ENCODE measurements around the gene CEP112.

Gene CEP112

DNA sequence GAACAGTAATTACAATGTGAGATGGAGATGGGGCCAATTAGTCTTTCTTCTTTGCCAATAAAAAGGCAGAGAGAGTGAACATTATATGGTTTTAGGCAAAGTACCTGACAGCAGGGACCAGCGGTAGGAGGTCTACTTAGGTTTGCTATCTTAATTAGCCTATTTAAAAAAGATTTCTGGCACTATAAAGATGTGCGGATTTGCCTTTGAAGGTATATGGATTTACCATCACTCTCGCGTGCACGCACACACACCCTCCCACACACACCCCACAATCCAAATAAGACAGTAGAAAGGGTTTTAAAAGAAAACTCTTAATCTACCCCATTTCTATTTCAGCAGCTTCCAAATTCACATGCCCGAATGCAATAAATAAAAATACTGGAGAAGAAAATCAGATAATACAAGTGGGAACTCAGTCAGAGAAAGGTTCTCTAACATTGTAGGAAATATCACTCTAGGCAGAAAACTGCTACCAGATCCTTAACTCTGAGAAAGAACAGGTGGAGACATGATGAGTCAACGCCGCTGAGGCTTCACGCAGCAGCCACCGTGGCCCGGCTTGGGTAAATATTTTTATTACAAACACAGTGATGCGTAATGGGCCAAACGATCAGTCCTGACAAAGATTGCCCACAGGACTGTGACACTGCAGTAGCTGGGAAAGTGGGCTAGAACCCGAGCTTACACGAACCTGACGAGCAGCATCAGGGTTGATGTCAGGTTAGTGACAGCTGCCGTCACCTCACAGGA is 563.9 kb downstream of the CEP112 start:
- no peak for DNase-seq

DNA sequence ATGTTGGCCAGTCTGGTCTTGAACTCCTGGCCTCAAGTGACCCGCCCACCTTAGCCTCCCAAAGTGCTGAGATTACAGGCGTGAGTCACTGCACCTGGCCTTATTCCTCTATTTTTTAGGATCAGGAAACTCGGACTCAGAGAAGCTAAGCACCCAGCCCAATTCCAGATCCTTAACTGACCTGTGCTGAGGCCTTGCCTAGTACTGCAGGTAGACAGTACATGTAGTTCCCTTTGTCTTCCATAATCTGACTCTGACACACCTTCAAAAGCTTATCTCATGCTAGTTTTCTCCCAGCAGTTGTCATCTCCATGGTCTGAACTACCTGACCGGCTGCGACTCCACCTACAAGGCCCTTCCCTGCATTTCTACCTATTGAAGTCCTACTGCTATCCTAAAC is 564.8 kb downstream of the CEP112 start:
- no peak for DNase-seq

GRCh38 chr17:65626451-65626850 is 565.5 kb downstream of the CEP112 start:
- DNase-seq, result no peak

DNA sequence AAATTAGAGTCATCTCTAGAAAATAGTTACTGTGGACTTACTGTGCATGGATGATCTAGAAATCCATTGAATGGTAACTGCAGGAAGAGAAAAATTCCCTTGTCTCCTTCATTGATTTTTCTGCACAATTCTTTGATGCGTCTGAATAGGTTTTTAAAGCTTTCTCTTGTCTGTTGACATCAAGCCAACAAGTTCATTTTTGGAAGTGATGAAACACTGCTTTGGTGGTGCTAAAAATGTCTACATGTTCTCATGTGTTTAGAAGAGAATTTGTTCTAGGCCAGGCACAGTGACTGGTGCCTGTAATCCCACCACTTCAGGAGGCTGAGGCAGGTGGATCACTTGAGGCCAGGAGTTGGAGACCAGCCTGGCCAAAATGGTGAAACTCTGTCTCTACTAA is 573.4 kb downstream of the CEP112 start:
- no peak for DNase-seq

DNA sequence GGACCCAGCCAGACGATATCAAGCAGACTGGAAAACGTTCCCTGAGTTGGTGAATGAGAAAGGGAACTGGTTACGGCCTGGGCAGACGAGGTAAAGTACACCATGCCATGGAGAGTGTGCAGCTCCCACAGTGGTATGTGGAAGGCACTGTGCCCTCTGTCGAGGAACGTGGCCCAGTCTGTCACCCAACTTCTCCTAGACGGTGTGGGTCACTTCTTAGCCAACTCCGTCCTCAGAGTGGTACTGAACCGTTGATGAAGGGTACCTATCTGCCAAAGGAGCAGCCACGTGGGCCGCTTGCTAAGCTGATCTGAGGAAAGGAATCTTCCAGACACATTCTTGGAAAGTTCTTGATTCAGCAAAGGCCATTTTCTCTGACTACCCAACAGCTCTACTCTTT is 574.4 kb downstream of the CEP112 start:
- DNase-seq, result no peak

- DNase-seq, result no peak
These were observed 582.2 kb downstream of the CEP112 start for GRCh38 chr17:65609749-65610148.

GRCh38 chr17:65609286-65609685 is 582.6 kb downstream of the CEP112 start:
- no peak for DNase-seq

- DNase-seq, result no peak
These were observed 587.9 kb downstream of the CEP112 start for GRCh38 chr17:65604070-65604469.

DNA sequence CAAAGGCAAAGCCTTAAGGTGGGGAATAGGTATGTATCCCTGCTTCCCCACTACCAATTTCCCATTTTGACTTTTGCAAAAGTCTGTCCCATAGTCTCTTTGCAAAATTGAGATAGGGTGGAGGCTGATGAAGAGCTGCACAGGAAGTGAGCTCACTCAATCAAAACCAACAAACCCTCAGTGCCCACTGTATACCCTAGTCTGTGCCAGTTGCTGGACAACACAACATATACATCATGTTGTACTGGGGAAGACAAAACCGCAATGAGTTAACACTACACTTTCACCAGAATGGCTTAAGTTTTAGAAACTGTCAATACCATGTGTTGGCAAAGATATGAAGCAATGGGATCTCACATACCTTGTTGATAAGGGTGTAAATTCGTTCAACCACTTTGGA is 590.1 kb downstream of the CEP112 start:
- no peak for DNase-seq

- no peak for DNase-seq
These were observed 590.8 kb downstream of the CEP112 start for GRCh38 chr17:65601145-65601544.

- no peak for DNase-seq
These were observed 591.4 kb downstream of the CEP112 start for GRCh38 chr17:65600518-65600917.

DNA sequence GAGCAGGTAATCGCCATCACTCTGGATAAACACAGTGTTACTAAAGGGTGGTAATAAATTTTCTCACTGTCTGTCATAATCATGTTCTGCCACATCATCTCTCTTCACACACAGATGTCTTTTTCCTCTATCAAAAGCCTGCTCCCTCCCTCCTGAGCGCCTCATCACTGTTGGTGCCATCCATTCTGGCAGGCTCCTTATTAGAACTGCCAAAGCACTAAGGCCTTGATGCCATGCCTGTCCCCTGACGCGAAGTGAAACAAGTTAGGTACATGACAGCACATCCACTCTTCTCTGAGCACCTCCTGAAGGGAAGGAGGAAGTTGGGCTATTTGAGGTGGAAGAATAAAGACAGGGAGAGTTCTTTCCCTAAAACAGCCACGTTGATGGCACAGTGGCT is 592.3 kb downstream of the CEP112 start:
- no peak for DNase-seq

- no peak for DNase-seq
These were observed 593.2 kb downstream of the CEP112 start for GRCh38 chr17:65598746-65599145.

GRCh38 chr17:65595071-65595656 is 596.8 kb downstream of the CEP112 start:
- no peak for DNase-seq

DNA sequence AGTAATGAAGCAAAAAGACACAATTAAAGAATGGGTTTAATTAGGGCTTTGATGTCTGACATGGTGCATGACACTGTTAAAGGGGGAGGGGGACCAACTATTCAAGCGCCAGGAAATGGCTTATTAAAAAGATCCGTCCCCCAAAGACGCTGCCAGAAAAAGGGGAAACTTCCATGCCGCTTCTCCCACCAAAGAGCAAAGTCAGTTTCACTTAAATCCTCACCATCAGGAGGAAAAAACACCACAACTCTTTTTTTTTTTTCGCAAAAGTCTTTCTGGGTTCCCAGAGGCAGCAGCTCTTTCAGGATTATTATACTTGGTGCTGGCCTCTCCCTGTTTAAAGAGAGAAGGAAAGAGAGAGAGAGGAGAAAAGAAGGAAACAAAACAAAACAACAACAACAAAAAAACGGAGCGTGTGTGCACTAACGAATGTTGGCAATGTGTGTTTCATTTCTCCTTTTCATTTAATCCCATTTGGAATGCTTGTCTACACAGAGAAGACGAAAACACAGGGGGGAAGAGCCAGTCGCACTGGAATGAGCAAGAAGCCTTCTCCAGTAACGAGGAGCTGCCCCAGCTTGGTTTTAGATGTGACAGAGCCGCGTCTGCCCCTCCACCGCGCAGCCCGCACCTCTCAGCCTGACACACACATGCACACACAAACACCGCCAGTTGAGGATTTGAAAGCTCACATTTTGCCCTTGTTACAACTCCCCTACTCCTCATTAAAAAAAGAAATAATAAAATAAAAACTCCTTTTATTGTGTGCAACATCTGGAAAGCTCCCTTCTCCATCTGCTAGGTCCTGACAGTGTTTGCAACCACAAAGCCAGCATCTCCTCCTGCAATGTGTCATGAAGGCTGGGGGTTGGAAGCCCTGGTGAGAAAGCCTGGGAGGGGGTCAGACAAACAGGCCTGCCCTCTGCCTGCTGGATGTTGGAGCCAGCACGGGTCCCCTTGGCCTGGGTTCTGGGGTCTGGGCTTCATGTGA is 597.8 kb downstream of the CEP112 start:
- peak in 1 of 4 experiments; percentile 7 for DNase-seq

GRCh38 chr17:65593092-65593854 is 598.7 kb downstream of the CEP112 start:
- no peak for DNase-seq

DNA sequence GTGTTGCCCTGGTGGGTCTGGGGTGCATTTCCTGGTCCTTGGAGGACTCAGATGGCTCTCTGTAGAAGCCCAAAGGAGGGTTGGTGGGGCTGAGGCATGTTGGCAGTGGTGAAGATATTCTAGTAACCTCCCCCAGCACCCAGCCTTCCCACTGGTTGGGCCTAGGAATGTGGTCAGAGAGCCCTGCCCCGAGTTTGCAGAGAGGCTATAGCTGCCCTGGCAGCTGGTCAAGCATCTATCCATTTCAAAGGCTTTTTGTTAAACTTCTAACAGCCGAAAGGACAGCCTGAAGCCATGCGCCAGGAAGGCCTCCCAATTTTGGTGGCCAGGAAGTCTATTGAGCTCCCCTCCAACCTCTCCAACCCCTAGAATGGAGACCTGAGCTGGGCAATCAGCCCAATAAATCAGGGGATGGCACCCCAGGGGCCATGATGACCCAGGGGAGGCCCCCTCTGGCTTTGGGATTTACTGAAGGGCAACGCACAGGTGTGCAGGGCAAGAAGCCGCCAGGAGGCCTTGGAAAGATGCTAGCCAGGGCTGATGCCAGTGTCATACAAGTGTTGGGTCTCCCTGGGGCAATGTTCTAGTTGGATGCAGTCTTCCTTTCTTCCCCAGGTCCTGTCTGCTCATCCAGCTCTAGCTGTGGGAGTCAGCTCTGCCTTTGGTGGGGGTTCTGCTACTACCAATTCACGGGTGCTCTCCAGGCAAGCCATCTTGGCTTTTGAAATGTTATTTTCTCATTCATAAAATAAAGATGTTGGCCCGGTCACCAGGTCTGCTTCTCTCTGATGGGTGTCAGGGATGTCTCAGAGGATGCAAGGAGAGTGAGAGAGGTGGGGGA is 599.6 kb downstream of the CEP112 start:
- DNase-seq, result no peak

GRCh38 chr17:65589321-65589720 is 602.6 kb downstream of the CEP112 start:
- no peak for DNase-seq

GRCh38 chr17:65588181-65588808 is 603.6 kb downstream of the CEP112 start:
- DNase-seq, result no peak

DNA sequence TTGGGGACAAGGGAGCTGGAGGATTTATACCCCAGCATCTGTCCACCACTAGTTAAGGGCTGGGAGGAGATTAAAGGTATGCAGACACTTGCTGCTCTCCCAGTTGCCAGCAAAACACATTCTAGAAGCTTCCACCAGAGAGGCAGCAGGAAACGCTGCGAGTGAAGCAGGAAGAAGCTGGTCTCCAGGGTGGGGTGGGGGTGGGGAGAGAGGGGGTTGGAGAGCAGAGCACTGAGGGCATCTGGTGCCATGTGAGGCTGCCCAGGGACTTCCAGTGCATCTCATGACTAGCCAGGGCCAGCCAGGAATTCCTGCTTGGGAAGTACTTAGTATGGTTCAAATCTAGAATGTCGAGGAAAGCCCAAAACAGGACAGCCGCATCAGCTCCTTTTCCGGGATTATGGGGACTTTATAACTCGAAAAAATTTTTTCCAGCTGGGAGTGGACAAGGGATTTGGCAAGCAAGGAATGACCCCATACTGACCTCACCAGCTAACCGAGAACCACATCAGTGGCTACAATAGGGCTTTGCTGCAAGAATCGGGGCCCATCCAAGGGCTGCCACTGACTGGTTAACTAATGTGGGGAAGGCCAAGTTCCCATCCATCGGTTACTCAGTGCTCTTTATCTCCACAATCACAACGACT is 604.3 kb downstream of the CEP112 start:
- no peak for DNase-seq

DNA sequence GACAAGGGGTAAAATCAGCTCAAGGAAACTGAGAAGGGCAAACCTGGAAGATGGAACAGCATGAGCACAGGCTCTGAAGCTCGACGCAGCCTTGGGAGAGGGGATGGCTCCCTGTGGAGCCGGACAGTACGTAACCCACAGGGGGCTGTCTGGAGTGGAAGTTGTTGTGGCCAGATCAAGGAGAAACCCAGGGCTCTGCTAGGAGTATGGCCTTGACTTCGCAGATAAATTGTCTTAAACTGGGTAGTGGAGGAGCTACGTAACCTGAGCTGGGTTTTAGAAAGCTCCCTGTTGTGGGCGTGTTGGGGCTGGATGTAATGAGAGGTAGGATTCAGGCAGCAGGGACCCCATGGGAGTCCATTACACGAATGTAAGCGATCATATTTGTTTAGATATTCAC is 605.0 kb downstream of the CEP112 start:
- DNase-seq, result no peak
